GM19438 (cell line): Measurements from ENCODE around the gene NAV1.
"Not testable (repeated sequence)": the region's sequence is repeated elsewhere in the genome, so short reads cannot be mapped to it uniquely, and the experiment has no call there.

Experiments used
- ATAC-seq: cut with Tn5 transposase; IDR thresholded peaks from one replicate; pipeline ENCODE4 v1.9.1; 2021; ENCODE audit warnings: low read depth; ENCODE audit not compliant: unreplicated experiment

Gene NAV1

GRCh38 chr1:201517631-201518030, 21.3 kb upstream of the NAV1 start:
- no peak for ATAC-seq

- ATAC-seq: no peak
These were observed 20.9 kb upstream of the NAV1 start for GRCh38 chr1:201518071-201518470.

DNA sequence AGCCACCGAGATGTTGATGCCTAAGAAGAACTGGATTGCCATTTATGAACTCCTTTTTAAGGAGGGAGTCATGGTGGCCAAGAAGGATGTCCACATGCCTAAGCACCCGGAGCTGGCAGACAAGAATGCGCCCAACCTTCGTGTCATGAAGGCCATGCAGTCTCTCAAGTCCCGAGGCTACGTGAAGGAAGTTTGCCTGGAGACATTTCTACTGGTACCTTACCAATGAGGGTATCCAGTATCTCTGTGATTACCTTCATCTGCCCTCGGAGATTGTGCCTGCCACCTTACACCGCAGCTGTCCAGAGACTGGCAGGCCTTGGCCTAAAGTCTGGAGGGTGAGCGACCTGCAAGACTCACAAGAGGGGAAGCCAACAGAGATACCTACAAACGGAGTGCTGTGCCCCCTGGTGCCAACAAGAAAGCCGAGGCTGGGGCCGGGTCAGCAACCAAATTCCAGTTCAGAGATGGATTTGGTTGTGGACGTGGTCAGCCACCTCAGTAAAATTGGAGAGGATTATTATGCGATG, 18.8 kb upstream of the NAV1 start:
- ATAC-seq: not testable (repeated sequence)

DNA sequence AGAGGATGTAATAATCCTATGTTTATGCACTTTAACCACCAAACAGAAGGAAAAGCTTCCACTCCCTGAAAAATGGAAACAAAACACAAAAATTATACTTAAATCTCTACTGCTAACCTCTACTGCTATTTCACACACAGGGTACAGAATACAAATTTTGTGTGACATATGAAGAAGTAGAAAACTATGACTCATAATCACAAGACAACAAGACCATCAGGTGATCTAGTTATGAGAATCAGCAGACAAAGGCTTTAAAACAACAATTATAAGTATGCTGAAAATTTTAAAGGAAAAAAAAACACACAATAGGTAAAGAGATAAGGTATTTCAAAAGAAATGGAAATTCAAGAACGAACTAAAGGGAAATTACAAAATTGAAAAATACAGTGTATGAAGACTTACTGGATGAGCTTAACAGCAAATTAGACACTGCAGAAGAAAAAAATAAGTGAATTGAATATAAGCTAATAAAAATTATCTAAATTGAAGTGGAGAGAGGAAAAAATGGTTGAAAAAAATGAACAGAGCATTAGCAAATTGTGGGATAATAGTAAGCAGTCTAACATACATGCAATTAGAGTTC, 13.6 kb upstream of the NAV1 start:
- ATAC-seq: no peak

- ATAC-seq: no peak
These were observed 11.0 kb upstream of the NAV1 start for GRCh38 chr1:201527879-201528278.

DNA sequence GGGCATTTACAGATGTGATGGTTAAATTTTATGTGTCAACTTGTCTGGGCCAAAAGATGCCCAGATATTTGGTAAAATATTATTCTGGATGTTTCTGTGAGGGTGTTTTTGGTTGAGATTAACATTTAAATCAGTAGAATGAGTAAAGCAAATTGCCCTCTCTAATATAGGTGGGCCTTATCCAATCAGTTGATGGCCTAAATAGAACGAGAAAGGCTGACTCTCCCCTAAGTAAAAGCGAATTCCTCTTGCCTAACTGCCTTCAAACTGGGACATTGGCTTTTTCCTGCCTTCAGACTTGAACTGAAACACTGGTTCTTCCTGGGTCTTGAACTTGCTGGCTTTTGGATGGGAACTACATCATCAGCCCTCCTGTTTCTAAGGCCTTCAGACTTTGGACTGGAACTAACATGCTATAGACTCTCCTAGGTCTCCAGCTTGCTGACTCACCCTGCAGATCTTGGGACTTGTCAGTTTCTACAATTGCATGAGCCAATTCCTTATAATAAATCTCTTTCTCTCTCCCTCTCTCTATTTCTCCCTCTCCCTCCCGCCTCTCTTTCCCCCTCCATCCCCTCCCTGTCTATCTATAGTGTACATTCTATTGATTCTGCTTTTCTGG, 10.2 kb upstream of the NAV1 start:
- no peak for ATAC-seq

- no peak for ATAC-seq
These were observed 8.0 kb upstream of the NAV1 start for GRCh38 chr1:201530741-201531531.

GRCh38 chr1:201531551-201532425, 7.1 kb upstream of the NAV1 start:
- no peak for ATAC-seq

- no peak for ATAC-seq
These were observed 5.1 kb upstream of the NAV1 start for GRCh38 chr1:201533836-201534235.

DNA sequence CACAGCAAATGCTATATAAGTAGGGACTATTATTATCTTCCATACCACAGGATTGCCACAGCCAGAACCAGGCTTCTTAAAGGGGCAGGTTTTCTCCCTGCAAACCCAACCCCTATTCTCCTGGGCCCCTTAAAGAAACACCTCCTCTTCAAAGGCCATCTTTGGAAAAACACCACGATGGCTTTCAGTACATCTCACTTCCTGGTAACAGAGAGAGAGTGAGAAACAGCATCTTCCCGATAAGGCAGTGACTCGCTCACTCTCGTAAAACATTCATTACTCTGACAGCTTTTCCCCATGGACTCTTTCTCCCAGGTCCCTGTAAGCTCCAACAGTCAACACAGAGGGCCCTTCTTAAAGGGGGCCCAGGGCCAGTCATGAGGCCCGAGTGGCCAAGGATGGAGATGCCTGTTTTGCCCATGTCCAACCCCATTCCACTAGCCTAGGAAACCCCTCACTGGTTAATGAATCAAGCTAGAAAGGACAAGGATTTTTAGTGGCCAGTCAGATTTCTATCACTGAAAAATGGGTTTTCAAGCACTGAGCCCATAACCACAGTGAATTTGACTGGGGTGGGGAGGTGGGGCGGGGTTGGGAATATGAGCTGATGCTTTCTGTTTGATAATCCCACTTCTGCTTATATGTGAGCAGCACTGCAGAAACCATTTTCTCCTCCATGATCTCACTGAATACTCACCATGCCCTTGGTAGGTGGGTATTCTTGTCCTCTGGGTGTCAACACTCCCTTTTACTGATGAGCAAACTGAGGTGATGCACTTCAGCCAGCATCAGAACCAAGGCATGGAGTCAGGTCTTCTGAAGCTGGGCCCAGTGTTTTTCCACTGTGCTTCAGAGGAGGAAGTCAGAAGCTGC, 3.6 kb upstream of the NAV1 start:
- ATAC-seq: no peak

DNA sequence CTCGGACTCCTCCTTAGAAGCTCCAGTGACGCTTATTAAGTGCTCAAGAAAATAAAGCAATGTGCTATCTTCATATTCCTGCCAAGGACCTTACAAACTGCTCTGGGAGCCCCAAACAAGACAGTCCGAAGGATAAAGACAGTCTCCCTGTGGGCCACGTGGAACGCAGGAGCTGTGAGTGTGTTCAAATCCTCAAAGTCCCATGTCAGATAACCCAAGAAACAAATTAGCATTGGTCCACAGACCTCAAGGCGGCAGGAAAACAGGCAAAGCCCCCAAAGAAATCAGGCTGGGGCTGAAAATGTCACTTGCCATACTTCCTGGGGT, 3.0 kb upstream of the NAV1 start:
- ATAC-seq: no peak

DNA sequence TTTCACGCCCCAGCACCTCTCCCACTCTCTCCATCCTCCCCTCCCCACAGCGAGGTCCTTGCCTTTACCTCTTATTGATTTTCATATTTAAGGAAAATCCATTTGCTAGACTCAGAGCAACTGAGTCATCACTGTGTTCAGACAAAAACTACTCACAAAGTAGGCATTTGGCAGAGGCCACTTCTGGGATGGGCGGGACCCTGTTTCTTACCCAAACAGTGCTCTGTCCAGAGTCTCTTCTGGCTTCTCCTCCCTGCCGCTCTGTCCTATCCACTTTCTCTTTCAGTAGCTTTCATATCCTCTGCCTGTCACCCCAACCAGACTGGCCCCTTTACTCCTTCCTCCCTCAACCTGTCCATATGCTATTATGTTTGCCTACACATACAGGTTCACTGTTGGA, 2.4 kb upstream of the NAV1 start:
- no peak for ATAC-seq

DNA sequence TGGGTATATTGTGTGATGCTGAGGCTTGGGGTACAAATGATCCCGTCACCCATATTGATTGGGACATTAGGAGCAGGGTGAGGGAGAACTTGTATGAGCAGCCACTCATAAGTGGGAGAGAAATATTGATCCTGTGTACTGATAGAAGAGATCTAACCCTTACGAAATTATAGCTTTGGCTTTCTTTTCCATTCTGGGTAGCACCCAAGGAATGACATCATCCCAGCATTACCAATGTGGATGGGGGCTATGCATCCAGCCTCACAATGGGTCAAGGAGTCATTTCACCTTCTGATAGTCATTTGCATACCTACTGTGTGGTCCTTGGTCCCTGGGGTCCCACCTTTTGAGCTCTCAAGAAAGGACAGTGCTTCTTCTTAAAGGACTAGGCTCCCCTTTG, 1.9 kb upstream of the NAV1 start:
- no peak for ATAC-seq

DNA sequence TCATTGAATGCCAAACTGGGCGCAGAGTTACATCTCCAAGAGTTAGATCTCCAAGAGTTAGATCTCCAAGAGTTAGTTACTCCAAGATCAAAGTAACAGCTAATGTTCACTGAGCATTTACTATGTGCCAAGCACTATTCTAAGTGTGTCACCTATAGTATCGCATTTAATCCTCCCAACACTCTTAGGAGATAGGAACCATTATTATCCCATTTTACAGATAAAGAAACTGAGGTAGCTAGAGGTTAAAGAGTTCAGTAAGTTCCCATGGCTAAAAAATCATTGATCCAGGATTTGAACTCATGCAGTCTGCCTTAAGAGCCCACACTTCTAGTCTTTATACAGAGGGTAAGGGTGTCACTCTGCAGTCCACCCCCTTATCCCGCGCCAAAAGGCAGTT, 1.5 kb upstream of the NAV1 start:
- ATAC-seq: no peak

DNA sequence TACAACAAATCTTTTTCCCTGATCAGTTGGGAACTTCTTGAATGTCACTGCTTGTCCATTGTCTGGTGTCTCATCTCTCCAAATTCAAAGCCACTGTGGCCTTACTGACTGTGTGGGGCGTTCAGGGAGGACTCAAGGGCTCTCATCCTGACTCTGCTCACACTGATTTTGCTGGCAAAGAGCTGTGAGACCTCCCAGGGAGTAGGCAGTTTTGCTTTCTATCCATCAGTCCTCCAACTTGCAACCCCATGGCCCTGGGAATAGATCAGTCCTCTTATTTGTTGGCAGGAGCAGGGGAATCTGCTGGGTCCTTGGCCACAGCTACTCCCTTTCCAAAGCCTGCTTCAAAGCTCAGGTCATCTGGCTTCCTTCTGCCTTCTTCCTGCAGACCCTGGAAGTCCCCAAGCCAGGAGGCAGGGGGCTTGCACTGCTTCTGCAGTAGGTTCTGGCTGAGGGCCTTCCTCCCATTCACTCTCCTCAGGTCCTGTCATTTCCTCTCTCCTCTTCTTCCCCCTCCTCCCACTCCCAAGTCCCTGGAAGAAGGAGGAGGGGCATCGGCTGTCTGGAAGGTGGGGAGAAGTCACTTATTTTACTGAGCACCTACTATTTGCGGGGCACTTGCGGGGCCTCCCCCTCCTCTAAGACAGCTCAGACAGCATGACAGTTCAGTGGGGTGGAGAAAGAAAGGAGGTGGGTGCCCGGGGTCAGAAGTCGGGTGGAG, 876 bp upstream of the NAV1 start:
- no peak for ATAC-seq

GRCh38 chr1:201539561-201540431, 869 bp downstream of the NAV1 start:
- ATAC-seq: no peak

DNA sequence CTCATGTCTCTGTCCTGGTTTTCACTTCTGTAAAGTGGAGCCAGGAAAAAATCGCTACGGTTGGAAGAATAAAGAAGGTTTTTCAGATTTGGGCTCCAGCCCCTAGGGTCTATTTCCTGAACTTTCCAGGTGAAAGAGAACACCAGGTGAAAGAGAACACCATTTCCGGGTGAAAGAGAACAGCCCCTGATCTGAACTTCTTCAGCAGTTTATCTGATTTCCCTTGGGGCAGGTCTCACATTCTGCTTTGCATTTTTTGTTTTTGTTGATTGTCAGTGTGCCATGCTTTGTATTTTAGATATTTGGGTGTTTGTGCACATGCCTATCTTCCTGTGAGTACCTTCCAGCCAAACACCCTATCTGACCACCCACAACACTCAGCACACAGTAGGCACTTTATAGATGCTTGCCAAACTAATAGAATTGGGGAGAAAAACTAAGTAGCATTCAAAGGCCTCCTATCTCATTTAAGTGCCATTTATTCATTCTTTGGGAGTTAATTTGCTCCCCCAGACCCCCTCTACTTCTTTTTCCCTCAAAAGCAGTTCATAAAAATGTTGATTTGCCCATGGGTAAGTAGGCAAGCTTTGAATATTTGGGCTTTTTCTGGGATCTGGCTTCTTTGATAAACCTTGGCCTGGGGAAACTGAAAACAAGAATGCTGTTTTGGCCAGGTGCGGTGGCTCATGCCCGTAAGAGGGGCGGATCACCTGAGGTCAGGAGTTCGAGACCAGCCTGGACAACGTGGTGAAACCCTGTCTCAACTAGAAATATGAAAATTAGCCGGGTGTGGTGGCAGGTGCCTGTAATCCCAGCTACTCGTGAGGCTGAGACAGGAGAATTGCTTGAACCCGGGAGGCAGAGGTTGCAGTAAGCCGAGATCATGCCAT, 2.2 kb downstream of the NAV1 start:
- no peak for ATAC-seq
